GM10248 (cell line): Measurements from ENCODE around the gene FBLN1.

Source experiments
- CTCF ChIA-PET: fragments of 300-600 bp; sonication (Branson Sonifier 250); formaldehyde crosslinking; extraction: SDS; loops from one replicate; lab custom pipeline; 2021; ENCODE audit warnings: antibody characterized with exemption; lab: Yijun Ruan, JAX
- POLR2A ChIA-PET: fragments of 350-650 bp; sonication (Branson Sonifier 250); formaldehyde crosslinking; extraction: SDS; loops from one replicate; lab custom pipeline; 2020; ENCODE audit warnings: antibody characterized with exemption; lab: Yijun Ruan, JAX
- DNase-seq: peaks from one replicate; pipeline ENCODE4 v3.0.0; 2012; ENCODE audit errors: extremely low spot score
- CTCF ChIP-seq: IDR thresholded peaks from 2 replicates; pipeline ENCODE4 v1.5.1; 2012; ENCODE audit warnings: mild to moderate bottlenecking, low read depth; ENCODE audit errors: extremely low read depth, missing control alignments, control extremely low read depth

Gene FBLN1

DNA sequence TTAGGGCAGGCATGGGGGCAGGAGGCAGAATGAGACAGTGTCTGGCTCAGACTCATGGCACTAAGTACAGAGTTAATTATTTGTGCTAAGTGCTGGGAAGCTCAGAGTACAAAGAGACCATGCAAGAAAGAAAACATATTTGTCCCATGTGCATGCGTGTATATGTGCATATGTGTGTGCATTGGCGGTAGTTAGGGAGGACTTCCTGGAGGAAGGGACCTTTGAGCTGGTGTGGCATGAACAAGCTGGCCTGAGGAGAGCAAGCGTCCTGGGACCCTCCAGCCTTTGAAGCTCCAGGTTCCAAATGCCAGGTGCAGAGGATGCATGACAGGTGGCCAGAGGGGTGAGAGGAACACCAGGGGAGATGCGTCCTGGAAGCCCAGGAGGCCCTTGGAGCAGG is 6.1 kb downstream of the FBLN1 start:
- no peak for TF ChIP-seq CTCF
- no peak for DNase-seq
- POLR2A ChIA-PET, result interaction anchor here (0.5 kb wide), 1 partner anchor 409 kb away, joined by 3 read pairs; no protein-coding TSS in a partner anchor
- CTCF ChIA-PET, result interaction anchor here (1.2 kb wide), 1 partner anchor 11 kb away, joined by 3 read pairs; no protein-coding TSS in a partner anchor

- ChIA-PET POLR2A (no interaction called here), CTCF (no interaction called here)
- DNase-seq, result no peak
- no peak for TF ChIP-seq CTCF
Measured at GRCh38 chr22:45510376-45511232, 7.9 kb downstream of the FBLN1 start.

GRCh38 chr22:45511847-45512261 is 9.2 kb downstream of the FBLN1 start:
- no peak for DNase-seq
- CTCF ChIA-PET, result no interaction called here
- no peak for TF ChIP-seq CTCF
- POLR2A ChIA-PET, result no interaction called here

DNA sequence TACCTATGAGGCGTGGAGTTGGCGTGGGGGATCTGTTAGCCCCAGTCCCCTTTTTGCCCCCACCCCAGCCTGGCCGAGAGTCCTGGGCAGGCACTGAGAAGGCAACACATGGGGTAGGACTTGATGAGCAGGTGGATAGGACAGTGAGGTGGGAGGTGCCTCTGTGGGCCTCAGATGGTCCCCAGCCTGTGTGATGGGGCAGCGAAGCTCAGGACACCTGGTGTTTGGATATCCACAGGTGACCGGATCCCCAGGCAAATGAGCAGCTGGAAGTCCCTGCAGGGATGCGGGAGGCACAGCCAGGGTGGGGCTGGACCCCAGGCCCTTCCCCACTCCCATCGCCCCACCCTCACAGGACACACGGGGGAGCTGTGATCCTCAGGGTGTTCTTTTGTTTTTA is 9.7 kb downstream of the FBLN1 start:
- CTCF ChIA-PET, result no interaction called here
- no peak for DNase-seq
- POLR2A ChIA-PET, result no interaction called here
- TF ChIP-seq CTCF, result no peak

DNA sequence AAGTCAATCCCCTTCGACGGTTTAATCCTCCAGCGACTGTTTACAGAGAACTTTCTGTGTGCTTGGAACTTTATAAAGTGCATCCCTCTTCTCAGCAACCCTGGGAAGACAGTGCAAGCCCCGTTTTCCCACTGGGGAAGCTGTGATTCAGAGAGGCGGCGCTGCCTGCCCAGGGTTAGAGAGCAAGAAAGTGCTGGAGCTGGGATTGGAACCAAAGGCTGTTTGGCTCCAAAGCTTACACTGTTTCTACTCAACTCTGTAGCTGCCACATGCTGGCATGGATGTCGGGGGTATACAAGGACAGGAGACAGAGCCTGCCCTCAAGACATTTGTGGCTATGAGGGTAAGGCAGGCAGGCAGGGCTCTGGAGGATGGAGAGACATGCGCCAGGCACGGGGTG is 13.0 kb downstream of the FBLN1 start:
- ChIA-PET POLR2A (no interaction called here), CTCF (interaction anchor here (0.7 kb wide), 1 partner anchor 17 kb away, joined by 3 read pairs; no protein-coding TSS in a partner anchor)
- DNase-seq, result no peak
- TF ChIP-seq CTCF, result no peak

DNA sequence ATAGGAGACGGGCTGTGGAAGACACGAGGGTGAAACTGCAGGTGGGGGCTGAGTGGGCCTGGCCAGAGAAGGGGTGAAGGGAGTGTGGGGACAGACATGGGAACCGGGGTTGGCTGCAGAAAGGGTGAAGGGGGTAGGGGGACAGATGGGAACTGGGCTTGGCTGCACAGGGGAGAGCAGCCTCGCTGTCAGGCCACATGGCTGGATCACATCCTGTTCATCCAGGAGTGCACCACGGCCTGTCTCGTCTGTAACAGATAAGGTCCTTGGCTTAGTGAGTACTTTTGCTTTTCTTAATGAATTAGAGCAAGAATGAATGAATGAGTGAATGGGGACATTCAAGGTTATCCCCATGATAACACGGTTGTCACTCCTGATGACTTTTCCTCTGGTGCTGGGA is 13.5 kb downstream of the FBLN1 start:
- DNase-seq, result no peak
- CTCF ChIA-PET, result no interaction called here
- POLR2A ChIA-PET, result no interaction called here
- no peak for TF ChIP-seq CTCF
